ENCODE results near the gene TANK.

The TANK gene

DNA sequence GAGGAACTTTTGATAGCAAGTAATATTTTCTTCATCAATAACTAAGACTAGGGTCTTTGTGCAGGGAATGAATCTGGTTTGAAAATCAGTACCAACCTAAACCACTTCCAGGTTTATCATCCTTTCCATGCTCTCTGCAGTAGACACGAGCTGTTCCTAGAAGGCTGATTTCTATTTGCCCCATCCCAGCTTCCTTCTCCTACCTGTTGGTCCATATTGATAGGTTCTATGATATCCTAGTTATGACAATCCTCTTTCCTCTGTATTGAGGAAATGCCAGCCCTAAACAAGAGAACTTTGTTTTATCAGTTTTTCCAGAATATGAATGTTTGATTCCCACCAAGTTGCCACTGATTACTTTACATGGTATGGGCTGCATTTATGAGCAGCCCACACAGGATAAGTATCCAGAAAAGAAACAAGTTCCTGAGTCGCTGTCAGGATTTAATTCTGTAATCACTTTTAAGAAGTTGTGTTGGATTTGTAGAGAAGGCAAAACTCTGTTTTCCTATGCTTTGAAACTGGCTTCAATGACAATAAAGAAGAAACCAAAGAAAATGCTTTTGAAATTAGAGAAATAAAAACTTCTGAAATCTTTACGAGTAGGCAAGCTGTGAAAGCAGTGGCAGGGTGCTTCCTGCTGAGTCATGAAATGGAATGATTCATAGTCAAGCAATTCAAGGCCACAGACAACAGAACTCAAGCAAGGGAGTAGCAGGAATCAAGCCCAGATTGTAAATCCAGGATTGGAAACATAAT, 37.3 kb upstream of the TANK start:
- no peak overlapping the region for H3K4me3 ChIP-seq (ENCODE audit: low read length)
- H3F3A ChIP-seq (ENCODE audit: control insufficient read depth, insufficient read depth), result no peaks in the 10 kb centered on the region; the same call in 1 of the 2 replicates
- H3K4me2 ChIP-seq (ENCODE audit: low read length), result peak overlapping the region; percentile 39
- H3K4me1 ChIP-seq (ENCODE audit: control insufficient read depth, low read length), result peaks cover 70% of the 10 kb centered on the region
- H3K27me3 ChIP-seq (ENCODE audit: control insufficient read depth, low read length), result no peaks in the 10 kb centered on the region
- H4K20me1 ChIP-seq (ENCODE audit: control insufficient read depth, insufficient read depth, low read depth, low read length), result no peaks in the 10 kb centered on the region
- H3K36me3 ChIP-seq (ENCODE audit: control insufficient read depth, low read length), result peaks cover 5% of the 10 kb centered on the region; the same call in 1 of the 2 replicates
- H3K79me2 ChIP-seq (ENCODE audit: control insufficient read depth, low read length), result 0 out of 2 replicates have a peak, but pooled peaks cover 2% of the 10 kb centered on the region
- TF ChIP-seq EZH2phosphoT487 (IDR thresholded peaks at IDR 0.05; ENCODE audit: borderline replicate concordance, low read length), result no peak
- TF ChIP-seq, protein P1, sequence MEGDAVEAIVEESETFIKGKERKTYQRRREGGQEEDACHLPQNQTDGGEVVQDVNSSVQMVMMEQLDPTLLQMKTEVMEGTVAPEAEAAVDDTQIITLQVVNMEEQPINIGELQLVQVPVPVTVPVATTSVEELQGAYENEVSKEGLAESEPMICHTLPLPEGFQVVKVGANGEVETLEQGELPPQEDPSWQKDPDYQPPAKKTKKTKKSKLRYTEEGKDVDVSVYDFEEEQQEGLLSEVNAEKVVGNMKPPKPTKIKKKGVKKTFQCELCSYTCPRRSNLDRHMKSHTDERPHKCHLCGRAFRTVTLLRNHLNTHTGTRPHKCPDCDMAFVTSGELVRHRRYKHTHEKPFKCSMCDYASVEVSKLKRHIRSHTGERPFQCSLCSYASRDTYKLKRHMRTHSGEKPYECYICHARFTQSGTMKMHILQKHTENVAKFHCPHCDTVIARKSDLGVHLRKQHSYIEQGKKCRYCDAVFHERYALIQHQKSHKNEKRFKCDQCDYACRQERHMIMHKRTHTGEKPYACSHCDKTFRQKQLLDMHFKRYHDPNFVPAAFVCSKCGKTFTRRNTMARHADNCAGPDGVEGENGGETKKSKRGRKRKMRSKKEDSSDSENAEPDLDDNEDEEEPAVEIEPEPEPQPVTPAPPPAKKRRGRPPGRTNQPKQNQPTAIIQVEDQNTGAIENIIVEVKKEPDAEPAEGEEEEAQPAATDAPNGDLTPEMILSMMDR (IDR thresholded peaks at IDR 0.05; ENCODE audit: low read depth, low read length, poor library complexity, severe bottlenecking), result no peak
- no peaks in the 10 kb centered on the region for H3K9me3 ChIP-seq (ENCODE audit: control insufficient read depth, insufficient read depth, low read length)
- no peak overlapping the region for H3K27ac ChIP-seq (ENCODE audit: low read depth, low read length)
- H3K9me2 ChIP-seq (replicated peaks; ENCODE audit: control insufficient read depth, low read length), result no peaks in the 10 kb centered on the region

DNA sequence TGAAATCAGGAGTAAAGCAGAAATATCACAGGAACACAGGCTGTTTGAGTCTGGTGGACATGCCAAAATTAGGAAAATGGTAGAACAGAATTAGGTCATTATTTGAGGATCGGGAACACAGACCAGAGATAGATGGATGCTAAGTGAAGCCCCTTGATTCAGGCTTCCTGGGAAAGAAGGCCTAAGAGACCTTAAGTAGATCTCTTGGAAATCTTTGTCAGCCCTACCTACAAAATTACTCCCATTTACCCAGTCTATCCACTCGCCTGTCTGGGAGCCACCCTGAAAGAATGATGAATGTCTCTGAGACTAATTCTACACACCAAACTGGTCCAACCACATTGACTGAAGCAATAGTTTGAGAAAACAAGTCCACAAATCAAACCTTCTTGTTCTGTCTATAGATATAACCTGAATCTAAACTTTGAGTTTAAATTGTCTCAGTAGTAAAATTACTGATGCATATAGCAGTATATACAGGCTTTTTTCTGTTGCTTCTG, 36.6 kb upstream of the TANK start:
- no peaks in the 10 kb centered on the region for H3K9me2 ChIP-seq (replicated peaks; ENCODE audit: control insufficient read depth, low read length)
- no peak for TF ChIP-seq EZH2phosphoT487 (IDR thresholded peaks at IDR 0.05; ENCODE audit: borderline replicate concordance, low read length)
- TF ChIP-seq, protein P1 (IDR thresholded peaks at IDR 0.05; ENCODE audit: low read depth, low read length, poor library complexity, severe bottlenecking), result no peak
- H3K27me3 ChIP-seq (ENCODE audit: control insufficient read depth, low read length), result no peaks in the 10 kb centered on the region
- H3K27ac ChIP-seq (ENCODE audit: low read depth, low read length), result no peak overlapping the region
- peak overlapping the region; percentile 39 for H3K4me2 ChIP-seq (ENCODE audit: low read length)
- H3K4me3 ChIP-seq (ENCODE audit: low read length), result peak overlapping the region; percentile 14; the same call in 1 of the 2 replicates
- H3F3A ChIP-seq (ENCODE audit: control insufficient read depth, insufficient read depth), result no peaks in the 10 kb centered on the region; the same call in 1 of the 2 replicates
- no peaks in the 10 kb centered on the region for H4K20me1 ChIP-seq (ENCODE audit: control insufficient read depth, insufficient read depth, low read depth, low read length)
- 0 out of 2 replicates have a peak, but pooled peaks cover 2% of the 10 kb centered on the region for H3K79me2 ChIP-seq (ENCODE audit: control insufficient read depth, low read length)
- no peaks in the 10 kb centered on the region for H3K9me3 ChIP-seq (ENCODE audit: control insufficient read depth, insufficient read depth, low read length)
- peaks cover 66% of the 10 kb centered on the region for H3K4me1 ChIP-seq (ENCODE audit: control insufficient read depth, low read length)
- H3K36me3 ChIP-seq (ENCODE audit: control insufficient read depth, low read length), result no peaks in the 10 kb centered on the region; the same call in 1 of the 2 replicates

DNA sequence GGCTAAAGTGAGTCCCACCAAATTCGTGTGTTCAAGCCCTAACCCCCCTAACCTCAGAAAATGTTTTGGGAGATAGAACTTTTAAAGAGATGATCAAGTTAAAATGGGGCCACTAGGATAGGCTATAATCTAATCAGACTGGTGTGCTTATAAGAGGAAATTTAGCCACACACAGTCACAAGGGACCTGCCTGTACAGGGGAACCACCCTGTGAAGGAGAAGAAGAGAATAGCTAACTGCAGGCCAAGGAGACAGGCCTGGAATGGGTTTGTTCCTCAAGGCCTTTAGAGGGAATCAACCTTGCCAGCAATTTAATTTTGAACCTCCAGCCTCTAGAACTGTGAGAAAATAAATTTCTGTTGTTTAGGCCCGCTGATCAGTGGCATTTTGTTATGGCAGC, 36.0 kb upstream of the TANK start:
- H3K27ac ChIP-seq (ENCODE audit: low read depth, low read length), result no peak overlapping the region
- H3K36me3 ChIP-seq (ENCODE audit: control insufficient read depth, low read length), result no peaks in the 10 kb centered on the region; the same call in 1 of the 2 replicates
- TF ChIP-seq, protein P1 (IDR thresholded peaks at IDR 0.05; ENCODE audit: low read depth, low read length, poor library complexity, severe bottlenecking), result no peak
- no peak for TF ChIP-seq EZH2phosphoT487 (IDR thresholded peaks at IDR 0.05; ENCODE audit: borderline replicate concordance, low read length)
- H3K79me2 ChIP-seq (ENCODE audit: control insufficient read depth, low read length), result 0 out of 2 replicates have a peak, but pooled peaks cover 2% of the 10 kb centered on the region
- peak overlapping the region; percentile 39 for H3K4me2 ChIP-seq (ENCODE audit: low read length)
- no peaks in the 10 kb centered on the region for H3K27me3 ChIP-seq (ENCODE audit: control insufficient read depth, low read length)
- peaks cover under 1% of the 10 kb centered on the region for H3F3A ChIP-seq (ENCODE audit: control insufficient read depth, insufficient read depth)
- H3K9me2 ChIP-seq (replicated peaks; ENCODE audit: control insufficient read depth, low read length), result no peaks in the 10 kb centered on the region
- H4K20me1 ChIP-seq (ENCODE audit: control insufficient read depth, insufficient read depth, low read depth, low read length), result no peaks in the 10 kb centered on the region
- H3K4me1 ChIP-seq (ENCODE audit: control insufficient read depth, low read length), result peaks cover 66% of the 10 kb centered on the region
- no peaks in the 10 kb centered on the region for H3K9me3 ChIP-seq (ENCODE audit: control insufficient read depth, insufficient read depth, low read length)
- peak overlapping the region; percentile 14; the same call in 1 of the 2 replicates for H3K4me3 ChIP-seq (ENCODE audit: low read length)

All from DOHH2 (cell line).